ENCODE results near the gene ZBED2.

- no peak for TF ChIP-seq CTCF (IDR thresholded peaks at IDR 0.05; ENCODE audit: insufficient read depth, low read length)
- TF ChIP-seq REST (IDR thresholded peaks at IDR 0.05; ENCODE audit: insufficient replicate concordance, low read depth), result no peak
Observed at GRCh38 chr3:111617406-111617805, 22.3 kb upstream of the ZBED2 start.

Data from HL-60 (cell line).